Activated CD8-positive, alpha-beta T cell treated with anti-CD3 and anti-CD28 coated beads for 36 hours (primary cell): ENCODE measurements around the gene ARHGAP26. TPM values are rescaled to one million over a fixed set of nuclear protein-coding genes. Genes with fewer than 3 reads are reported as not detected.

ENCODE experiments used
- ATAC-seq: fragments of 200-7000 bp; cut with Tn5 transposase; one replicate; pipeline ENCODE4 v1.10.0; 2021; ENCODE audit warnings: mild to moderate bottlenecking, moderate library complexity
- CTCF ChIA-PET: fragments of 350-600 bp; sonication (Branson Sonifier 250); formaldehyde crosslinking; loops from one replicate; lab custom pipeline; 2021; ENCODE audit warnings: antibody characterized with exemption; lab: Charles Lee
- POLR2A ChIA-PET: fragments of 350-600 bp; sonication (Branson Sonifier 250); formaldehyde crosslinking; loops from one replicate; lab custom pipeline; 2021; ENCODE audit warnings: antibody characterized with exemption; lab: Charles Lee
- DNase-seq: peaks from one replicate; pipeline ENCODE4 v3.0.0-alpha.2; 2020
- H3K27ac Mint-ChIP-seq: one replicate; pipeline ENCODE4 v1.8.0; 2021; ENCODE audit warnings: mild to moderate bottlenecking, mixed read lengths
- H3K27me3 Mint-ChIP-seq: one replicate; pipeline ENCODE4 v1.8.0; 2021; ENCODE audit warnings: mixed read lengths
- H3K36me3 Mint-ChIP-seq: one replicate; pipeline ENCODE4 v1.8.0; 2021; ENCODE audit warnings: low read depth, mixed read lengths
- H3K4me1 Mint-ChIP-seq: one replicate; pipeline ENCODE4 v1.8.0; 2021; ENCODE audit warnings: low read depth, mixed read lengths
- H3K4me3 Mint-ChIP-seq: one replicate; pipeline ENCODE4 v1.8.0; 2021; ENCODE audit warnings: mild to moderate bottlenecking, moderate library complexity, mixed read lengths
- H3K9me3 Mint-ChIP-seq: one replicate; pipeline ENCODE4 v1.8.0; 2021; ENCODE audit warnings: mixed read lengths
- CTCF ChIP-seq: fragments of 200-600 bp; IDR thresholded peaks from one replicate; pipeline ENCODE4 v1.8.0; 2022; ENCODE audit warnings: antibody characterized with exemption, mild to moderate bottlenecking
- intact Hi-C: fragments of 100-400 bp; cut with micrococcal nuclease; formaldehyde crosslinking; loops from one replicate; pipeline ENCODE4 v1.10.0; 2022
- total RNA-seq, 2 experiments: library from RNA; stranded (reverse); gene quantifications; one replicate each; pipeline ENCODE4 v1.2.3, GENCODE V29; 2021

ARHGAP26 gene
- total RNA-seq, 2 experiments from 2014 or later, result 12.7 to 18.0 TPM

GRCh38 chr5:143210576-143210975 is 440.4 kb downstream of the ARHGAP26 start:
- intact Hi-C loops, result no loop called here
- ChIA-PET POLR2A (no interaction called here), CTCF (no interaction called here)
- no peak overlapping the region for H3K4me3 Mint-ChIP-seq
- H3K27me3 Mint-ChIP-seq, result no peaks in the 10 kb centered on the region
- ATAC-seq, result no peak
- H3K36me3 Mint-ChIP-seq, result peaks cover 7% of the 10 kb centered on the region
- DNase-seq, result no peak
- H3K4me1 Mint-ChIP-seq, result peaks cover 33% of the 10 kb centered on the region
- no peaks in the 10 kb centered on the region for H3K9me3 Mint-ChIP-seq
- no peak overlapping the region for H3K27ac Mint-ChIP-seq
- no peak for TF ChIP-seq CTCF

DNA sequence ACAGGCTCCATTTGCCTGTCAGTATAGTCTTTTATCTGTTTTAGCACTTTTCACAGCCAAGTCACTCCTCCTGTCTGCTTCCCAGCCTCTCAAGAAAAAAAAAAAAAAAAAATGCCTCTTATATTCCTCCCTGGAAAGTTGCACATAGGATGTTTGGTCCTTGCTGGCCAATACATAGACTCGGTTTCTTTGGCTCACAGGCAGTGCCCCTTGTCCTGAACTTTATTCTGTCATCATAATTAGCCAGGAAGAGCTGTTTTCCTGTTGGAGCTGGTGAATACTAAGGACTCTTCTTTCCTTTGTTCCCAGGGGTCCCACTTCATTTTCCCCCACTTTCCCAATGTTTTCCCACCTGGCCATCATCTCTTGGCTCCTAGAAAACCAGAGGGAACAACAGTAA is 442.1 kb downstream of the ARHGAP26 start:
- Mint-ChIP-seq H3K36me3 (peaks cover 6% of the 10 kb centered on the region), H3K27me3 (no peaks in the 10 kb centered on the region), H3K9me3 (no peaks in the 10 kb centered on the region), H3K27ac (peak overlapping the region; percentile 6), H3K4me3 (no peak overlapping the region), H3K4me1 (peaks cover 26% of the 10 kb centered on the region)
- ChIA-PET CTCF (no interaction called here), POLR2A (no interaction called here)
- intact Hi-C loops, result no loop called here
- no peak for DNase-seq
- no peak for TF ChIP-seq CTCF
- ATAC-seq, result no peak

GRCh38 chr5:143213231-143213850 is 443.2 kb downstream of the ARHGAP26 start:
- peaks cover 6% of the 10 kb centered on the region for H3K36me3 Mint-ChIP-seq
- peak overlapping the region; percentile 70 for H3K27ac Mint-ChIP-seq
- no peaks in the 10 kb centered on the region for H3K27me3 Mint-ChIP-seq
- peaks cover 27% of the 10 kb centered on the region for H3K4me1 Mint-ChIP-seq
- POLR2A ChIA-PET, result interaction anchor here (0.6 to 0.7 kb wide), 2 partner anchors 280 to 482 kb away, joined by 3 read pairs; no protein-coding TSS in a partner anchor
- no peak for ATAC-seq
- CTCF ChIA-PET, result interaction anchor here (0.6 to 0.9 kb wide), 2 partner anchors 18 to 1118 kb away, joined by 3 read pairs; no protein-coding TSS in a partner anchor
- no peak overlapping the region for H3K4me3 Mint-ChIP-seq
- TF ChIP-seq CTCF, result no peak
- no peak for DNase-seq
- no peaks in the 10 kb centered on the region for H3K9me3 Mint-ChIP-seq
- intact Hi-C loops, result no loop called here

DNA sequence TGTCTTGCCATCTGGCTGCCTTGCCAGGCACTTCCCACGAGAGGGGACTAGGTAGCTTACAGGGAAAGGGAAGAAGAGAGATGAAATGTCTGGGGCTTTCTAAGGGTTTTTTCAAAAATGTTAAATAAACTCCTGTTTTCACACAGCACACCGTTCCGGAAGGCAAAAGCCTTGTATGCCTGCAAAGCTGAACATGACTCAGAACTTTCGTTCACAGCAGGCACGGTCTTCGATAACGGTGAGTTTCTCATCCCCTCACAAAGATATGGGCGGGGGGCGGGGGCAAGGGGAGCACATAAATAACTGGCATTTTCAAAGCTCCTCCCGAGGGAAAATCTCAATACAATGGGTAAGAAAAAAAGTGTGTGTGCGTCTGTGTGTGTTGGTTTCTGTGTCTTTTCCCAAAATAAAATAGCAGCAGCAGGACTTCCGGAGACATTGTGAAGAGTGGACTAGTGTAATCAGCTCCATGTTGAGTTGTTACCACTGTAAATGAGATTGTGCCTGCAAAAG is 443.7 kb downstream of the ARHGAP26 start:
- no peak for TF ChIP-seq CTCF
- intact Hi-C loops, result no loop called here
- CTCF ChIA-PET, result interaction anchor here (0.6 to 0.9 kb wide), 2 partner anchors 19 to 327 kb away, joined by 3 read pairs; no protein-coding TSS in a partner anchor
- peak; percentile 45 for ATAC-seq
- no peaks in the 10 kb centered on the region for H3K27me3 Mint-ChIP-seq
- H3K4me3 Mint-ChIP-seq, result no peak overlapping the region
- H3K27ac Mint-ChIP-seq, result peak overlapping the region; percentile 70
- peak; percentile 29 for DNase-seq
- no peaks in the 10 kb centered on the region for H3K9me3 Mint-ChIP-seq
- H3K36me3 Mint-ChIP-seq, result peaks cover 6% of the 10 kb centered on the region
- H3K4me1 Mint-ChIP-seq, result peaks cover 29% of the 10 kb centered on the region
- POLR2A ChIA-PET, result interaction anchor here (0.6 kb wide), 1 partner anchor 280 kb away, joined by 3 read pairs; no protein-coding TSS in a partner anchor

DNA sequence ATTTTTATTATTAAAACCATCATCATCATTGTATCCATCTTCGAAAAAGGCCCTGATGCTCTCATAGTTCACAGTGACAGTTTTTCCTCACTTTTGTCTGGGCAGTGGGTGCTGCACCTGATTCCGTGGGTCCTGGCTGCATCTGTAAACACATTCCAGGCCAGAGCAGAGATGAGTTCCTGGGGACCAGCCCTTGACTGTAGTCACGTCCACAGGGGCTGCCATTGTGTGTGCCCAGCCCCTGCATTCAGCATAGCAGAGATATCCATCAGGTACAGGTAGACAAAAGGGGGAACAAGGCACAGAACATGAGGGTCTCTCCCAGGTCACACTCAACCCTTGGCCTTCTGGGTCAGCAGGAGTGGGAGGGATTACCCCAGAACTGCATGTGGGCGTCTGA is 444.3 kb downstream of the ARHGAP26 start:
- POLR2A ChIA-PET, result no interaction called here
- TF ChIP-seq CTCF, result no peak
- H3K4me3 Mint-ChIP-seq, result no peak overlapping the region
- no peaks in the 10 kb centered on the region for H3K27me3 Mint-ChIP-seq
- H3K36me3 Mint-ChIP-seq, result peaks cover 6% of the 10 kb centered on the region
- CTCF ChIA-PET, result interaction anchor here (0.6 to 0.9 kb wide), 2 partner anchors 20 to 328 kb away, joined by 3 read pairs; no protein-coding TSS in a partner anchor
- DNase-seq (no peak), ATAC-seq (no peak)
- no peaks in the 10 kb centered on the region for H3K9me3 Mint-ChIP-seq
- peaks cover 31% of the 10 kb centered on the region for H3K4me1 Mint-ChIP-seq
- H3K27ac Mint-ChIP-seq, result no peak overlapping the region
- intact Hi-C loops, result no loop called here
